NCI-H510A (cell line): ENCODE measurements around the gene ZNF281.
A peak's percentile ranks its signal among the peaks of the same experiment; 100 is the strongest.
"Not testable (repeated sequence)": the region's sequence is repeated elsewhere in the genome, so short reads cannot be mapped to it uniquely, and the experiment has no call there.

Experiments
- DNase-seq: peaks from one replicate; lab custom pipeline; 2025; lab: John Stamatoyannopoulos, UW

The ZNF281 gene

DNA sequence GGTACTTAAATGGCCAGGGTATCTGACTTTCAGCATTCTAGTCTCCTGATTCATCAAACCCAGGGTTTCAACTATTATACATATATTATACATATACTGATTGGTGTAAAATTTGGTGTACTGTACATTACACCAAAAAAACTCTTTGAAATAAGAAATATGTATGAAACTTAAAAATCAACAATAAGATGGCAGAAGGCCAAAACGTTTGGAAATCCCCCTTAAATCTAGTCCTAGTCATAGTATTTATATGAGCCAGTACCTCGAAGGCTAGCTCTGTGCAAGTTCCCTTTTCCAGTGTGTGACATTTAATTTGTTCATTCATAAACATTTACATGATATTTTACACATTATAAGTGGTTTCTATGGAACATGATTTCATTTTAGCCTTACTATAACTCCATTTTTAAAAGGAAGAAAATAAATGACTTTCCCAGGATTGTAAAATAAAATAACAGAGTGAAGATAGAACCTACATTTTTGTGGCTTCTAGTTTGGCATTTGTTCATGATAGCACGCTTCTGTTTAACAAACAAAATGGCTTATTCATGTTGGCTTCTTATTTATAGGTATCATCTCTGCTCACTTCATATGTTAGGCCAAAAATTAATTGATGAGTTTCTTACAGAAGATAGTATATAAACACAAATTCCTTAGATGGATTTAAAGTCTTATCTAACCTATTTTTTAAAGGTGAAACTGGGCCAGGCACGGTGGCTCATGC, 18.8 kb upstream of the ZNF281 start:
- DNase-seq, result no peak

DNA sequence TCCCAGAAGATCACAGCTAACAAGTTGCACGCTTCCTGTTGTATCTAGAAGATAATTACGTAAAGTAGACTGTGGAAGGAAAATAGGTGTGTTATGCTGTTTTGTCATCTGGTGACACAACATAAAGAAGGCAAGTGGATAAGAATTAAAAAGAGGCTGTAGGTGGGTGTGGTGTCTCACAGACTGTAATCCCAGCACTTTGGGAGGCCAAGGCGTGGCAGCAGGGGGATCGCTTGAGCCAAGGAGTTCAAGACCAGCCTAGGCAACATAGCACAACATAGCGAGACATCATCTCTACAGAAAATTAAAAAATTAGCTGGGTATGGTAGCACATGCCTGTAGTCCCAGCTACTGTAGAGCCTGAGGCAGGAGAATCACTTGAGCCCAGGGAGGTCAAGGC, 17.9 kb upstream of the ZNF281 start:
- DNase-seq, result no peak

- no peak for DNase-seq
Measured at GRCh38 chr1:200426196-200426595, 16.4 kb upstream of the ZNF281 start.

- no peak for DNase-seq
Measured at GRCh38 chr1:200423235-200423634, 13.4 kb upstream of the ZNF281 start.

DNA sequence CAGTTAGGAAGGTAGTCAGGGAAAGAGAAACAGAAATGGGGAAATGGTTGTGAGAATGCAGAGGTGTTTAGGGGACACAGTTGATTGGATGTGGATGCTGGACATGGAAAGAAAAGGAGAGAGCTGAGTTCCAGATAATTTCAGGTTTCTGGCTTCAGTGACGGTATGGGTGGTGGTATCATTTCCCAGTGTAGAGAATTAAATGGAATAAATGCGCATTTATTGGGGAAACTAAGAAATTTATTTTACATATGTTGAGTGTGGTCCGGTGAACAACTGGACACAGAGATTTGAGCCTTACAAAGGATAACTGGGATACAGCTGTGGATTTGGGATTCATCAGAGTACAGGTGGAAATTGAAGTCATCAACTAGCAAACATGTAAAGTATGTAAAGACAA, 12.4 kb upstream of the ZNF281 start:
- DNase-seq, result no peak

GRCh38 chr1:200415789-200416593, 6.2 kb upstream of the ZNF281 start:
- no peak for DNase-seq

GRCh38 chr1:200415227-200415626, 5.4 kb upstream of the ZNF281 start:
- DNase-seq, result no peak

GRCh38 chr1:200414657-200415056, 4.8 kb upstream of the ZNF281 start:
- DNase-seq, result no peak

DNA sequence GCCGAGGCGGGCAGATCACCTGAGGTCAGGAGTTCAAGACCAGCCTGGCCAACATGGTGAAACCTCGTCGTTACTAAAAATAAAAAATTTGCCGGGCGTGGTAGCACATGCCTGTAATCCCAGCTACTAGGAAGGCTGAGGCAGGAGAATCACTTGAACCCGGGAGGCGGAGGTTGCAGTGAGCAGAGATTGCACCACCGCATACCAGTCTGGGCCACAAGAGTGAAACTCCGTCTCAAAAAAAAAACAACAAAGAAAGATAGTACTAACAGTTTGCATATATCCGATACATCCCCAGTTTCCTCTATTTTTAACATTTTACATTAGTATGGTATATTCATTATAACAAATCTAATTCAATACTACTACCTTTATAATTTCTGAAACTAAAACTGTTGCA, 3.9 kb upstream of the ZNF281 start:
- DNase-seq, result not testable (repeated sequence)

DNA sequence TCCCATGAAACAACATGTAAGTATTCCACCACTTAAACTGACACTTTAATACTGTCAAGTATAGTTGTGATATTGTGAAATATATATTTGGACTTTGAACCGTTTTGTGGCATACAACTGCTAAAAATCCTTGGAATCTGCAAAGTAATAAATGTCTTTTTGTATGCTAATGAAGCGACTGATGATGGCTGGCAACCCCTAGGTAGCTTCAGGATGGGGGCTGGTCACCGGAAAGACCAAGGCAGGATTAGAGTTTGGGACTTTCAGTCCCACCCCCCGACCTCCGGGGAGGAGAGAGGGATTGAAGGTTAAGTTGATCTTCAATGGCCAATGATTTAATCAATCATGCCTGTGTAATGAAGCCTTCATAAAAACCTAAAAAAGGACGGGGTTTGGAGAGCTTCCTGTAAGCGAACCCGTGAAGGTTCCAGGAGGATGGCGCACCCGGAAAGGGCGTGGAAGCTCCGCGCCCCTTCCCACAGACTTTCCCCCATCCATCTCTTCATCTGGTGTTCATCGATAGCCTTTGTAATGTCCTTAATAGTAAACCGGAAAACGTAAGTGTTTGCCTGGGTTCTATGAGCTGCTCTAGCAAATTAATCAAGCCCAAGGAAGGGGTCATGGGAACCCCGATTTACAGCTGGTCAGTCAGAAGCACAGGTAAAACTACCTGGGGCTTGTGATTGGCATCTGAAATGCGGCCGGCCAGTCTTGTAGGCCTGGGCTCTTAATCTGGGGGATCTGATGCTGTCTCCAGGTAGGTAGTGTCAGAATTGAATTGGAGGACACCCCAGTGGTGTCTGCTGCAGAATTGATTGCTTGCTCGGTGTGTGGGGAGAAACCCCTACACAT, 1.8 kb upstream of the ZNF281 start:
- DNase-seq, result no peak

GRCh38 chr1:200410566-200410878, 686 bp upstream of the ZNF281 start:
- DNase-seq, result peak; percentile 28

GRCh38 chr1:200409203-200409760, 554 bp downstream of the ZNF281 start:
- DNase-seq, result no peak

DNA sequence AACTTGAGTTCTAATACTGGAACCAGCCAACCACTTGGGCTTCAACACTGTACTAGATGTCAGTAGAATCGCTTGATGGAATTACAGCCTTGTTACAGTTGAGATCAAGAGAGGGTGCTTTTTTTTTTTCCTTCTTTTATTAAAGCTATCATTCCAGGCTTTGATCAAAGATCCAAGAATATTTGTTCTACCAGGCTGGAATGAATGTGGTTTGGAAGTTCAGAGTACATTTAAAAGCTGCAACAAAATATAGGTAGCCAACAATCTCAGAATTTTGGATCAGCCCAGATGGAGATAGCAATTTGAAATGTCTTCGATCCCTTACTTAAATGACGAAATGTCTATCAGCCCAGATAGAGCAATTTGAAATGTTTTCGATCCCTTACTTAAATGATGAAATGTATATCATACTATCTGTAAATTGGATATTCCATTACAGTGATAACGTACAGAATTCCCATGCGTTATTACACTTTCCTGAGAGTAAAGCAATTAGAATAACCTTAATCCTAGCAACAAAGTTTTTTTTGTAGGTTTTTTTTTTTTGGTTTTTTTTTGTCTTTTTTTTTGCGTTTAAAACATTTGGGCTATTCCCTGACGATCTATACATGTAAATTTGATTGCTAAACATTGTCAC, 3.6 kb downstream of the ZNF281 start:
- DNase-seq, result no peak

DNA sequence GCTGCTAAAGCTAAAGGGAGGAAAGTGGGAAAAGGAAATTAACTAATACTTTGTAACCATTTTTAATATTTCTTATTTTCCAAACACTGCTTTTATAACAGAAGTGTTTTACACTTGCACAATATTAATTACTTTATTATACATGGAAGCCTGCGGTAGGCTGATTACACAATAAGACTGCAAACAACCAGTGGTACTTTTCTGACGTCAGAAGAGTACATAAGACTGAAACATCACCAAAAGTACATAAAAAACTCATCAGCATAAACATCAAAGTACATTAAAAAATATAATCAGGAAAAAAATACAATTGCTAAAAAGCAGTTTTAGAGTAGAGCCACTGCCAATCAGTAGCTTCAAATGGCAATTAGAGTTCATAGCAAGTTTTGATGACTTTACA, 4.6 kb downstream of the ZNF281 start:
- no peak for DNase-seq

DNA sequence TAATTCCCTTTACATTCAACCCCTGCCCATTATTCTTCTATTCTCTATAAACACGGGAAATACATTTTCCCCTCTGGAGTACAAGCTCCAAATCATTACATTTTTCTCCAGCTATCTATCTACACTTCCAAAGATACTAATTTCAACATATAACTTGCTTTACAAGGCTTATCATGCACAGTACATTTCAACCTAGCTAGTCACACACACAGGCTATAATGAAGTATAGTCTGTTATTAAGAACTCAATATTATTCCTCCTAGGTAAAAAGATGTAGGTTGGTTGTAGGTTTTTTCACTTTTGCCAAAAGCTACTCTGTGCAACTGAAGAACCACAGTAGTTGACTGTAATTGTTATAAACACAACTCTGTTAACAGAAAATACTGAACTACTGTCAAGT, 8.1 kb downstream of the ZNF281 start:
- no peak for DNase-seq

GRCh38 chr1:200401263-200401662, 8.6 kb downstream of the ZNF281 start:
- DNase-seq, result no peak

GRCh38 chr1:200400556-200400955, 9.3 kb downstream of the ZNF281 start:
- no peak for DNase-seq

- no peak for DNase-seq
Measured at GRCh38 chr1:200399860-200400259, 10.0 kb downstream of the ZNF281 start.

DNA sequence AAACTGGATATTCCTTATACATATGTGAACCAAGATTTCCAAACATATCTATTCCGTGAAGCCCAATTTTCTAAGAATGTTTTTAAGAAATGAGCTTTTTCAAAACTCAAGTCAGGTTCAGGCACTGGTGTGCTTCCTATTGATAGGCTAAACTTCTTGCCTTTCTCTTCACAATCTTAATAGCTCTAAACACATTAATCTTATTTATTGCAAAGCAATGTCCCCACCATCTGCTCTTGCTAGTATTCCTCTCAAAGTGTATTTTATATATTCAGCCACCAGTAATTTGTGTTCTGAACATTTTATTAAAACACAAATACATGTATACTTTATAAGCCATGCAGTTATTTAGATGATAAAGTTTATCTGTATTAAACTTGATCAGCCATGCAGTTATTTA, 11.5 kb downstream of the ZNF281 start:
- no peak for DNase-seq

DNA sequence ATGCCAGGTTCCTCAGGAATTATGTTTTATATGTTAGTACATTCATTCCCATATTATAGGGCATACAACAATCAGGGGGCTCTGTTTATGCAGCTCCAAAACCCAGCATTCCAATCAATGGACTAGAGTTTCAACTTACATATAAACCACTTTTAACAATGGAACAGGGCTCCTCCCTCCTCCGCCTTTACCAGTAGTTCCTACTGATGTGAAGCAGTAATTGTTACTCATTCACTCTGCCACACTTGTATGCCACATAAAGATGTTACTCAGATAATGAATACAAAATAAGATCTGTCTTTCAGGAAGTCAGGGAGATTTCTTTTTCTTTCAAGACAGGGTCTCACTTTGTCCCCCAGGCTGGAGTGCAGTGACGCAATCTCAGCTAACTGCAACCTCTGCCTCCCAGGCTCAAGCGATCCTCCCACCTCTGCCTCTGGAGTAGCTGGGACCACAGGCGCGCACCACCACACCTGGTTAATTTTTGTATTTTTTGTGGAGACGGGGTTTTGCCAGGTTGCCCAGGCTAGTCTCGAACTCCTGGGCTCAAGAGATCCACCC, 17.1 kb downstream of the ZNF281 start:
- no peak for DNase-seq

GRCh38 chr1:200391747-200392146, 18.1 kb downstream of the ZNF281 start:
- DNase-seq, result no peak

- no peak for DNase-seq
Measured at GRCh38 chr1:200388791-200389190, 21.0 kb downstream of the ZNF281 start.
